Measurements from ENCODE around the gene MADD. TPM values are rescaled to one million over a fixed set of nuclear protein-coding genes. Genes with fewer than 3 reads are reported as not detected.

MADD gene
- total and polyA plus RNA-seq, 2 experiments from 2014 or later = 9.9 to 17.4 TPM

DNA sequence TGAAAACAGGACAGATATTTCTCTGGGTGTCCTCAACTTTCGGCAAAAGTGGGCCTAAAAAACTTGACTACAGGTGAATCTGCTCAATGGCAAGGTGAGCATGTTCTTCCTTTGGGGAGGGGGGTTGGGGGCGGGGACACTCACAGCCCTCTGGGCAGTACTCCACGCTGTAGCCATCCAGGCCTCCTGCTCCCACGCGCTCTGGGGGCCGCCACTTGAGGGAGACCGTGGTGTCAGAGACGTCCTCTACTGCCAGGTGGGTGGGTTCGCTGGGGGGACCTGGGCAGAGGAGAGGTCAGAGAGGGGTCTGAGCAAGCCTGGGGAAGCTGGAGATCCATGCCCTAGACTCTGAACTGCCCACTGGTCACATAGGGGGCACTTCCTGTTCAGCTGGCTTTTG lies 65.8 kb downstream of the MADD start:
- no peak overlapping the region for H3K9ac ChIP-seq
- H3K9me2 ChIP-seq (ENCODE audit: insufficient read depth) = no peaks in the 10 kb centered on the region
- no peaks in the 10 kb centered on the region for H3K79me2 ChIP-seq (ENCODE audit: insufficient read depth)
- H3K9me3 ChIP-seq (ENCODE audit: low read depth) = no peaks in the 10 kb centered on the region
- no peak for DNase-seq
- no peak for TF ChIP-seq EZH2 (IDR thresholded peaks at IDR 0.05; ENCODE audit: insufficient read depth, poor library complexity, severe bottlenecking)
- no peak for TF ChIP-seq EZH2phosphoT487 (IDR thresholded peaks at IDR 0.05; ENCODE audit: insufficient read depth, low read depth)
- no peaks in the 10 kb centered on the region for H4K20me1 ChIP-seq (ENCODE audit: insufficient read depth)
- in situ Hi-C loops (cut with MboI) = no loop called here
- no peak overlapping the region for H3K4me3 ChIP-seq
- no peaks in the 10 kb centered on the region for H3K27me3 ChIP-seq (replicated peaks; ENCODE audit: insufficient read depth)
- 80 to 89% methylated on average over 7 to 9 of the region's 9 CpGs for WGBS, 2 experiments (ENCODE audit: low coverage in 1 of 2, low lambda C conversion rate in 2 of 2, missing lambda C conversion rate in 2 of 2)
- H2AFZ ChIP-seq = no peak overlapping the region
- no peaks in the 10 kb centered on the region for H3K4me1 ChIP-seq (ENCODE audit: insufficient read depth)
- no peak overlapping the region for H3K4me2 ChIP-seq (ENCODE audit: unreplicated experiment)
- no peaks in the 10 kb centered on the region for H3F3A ChIP-seq (ENCODE audit: insufficient read depth)
- no peaks in the 10 kb centered on the region for H3K36me3 ChIP-seq (ENCODE audit: low read depth)
- H3K27ac ChIP-seq = no peak overlapping the region

GRCh38 chr11:47336595-47336994 lies 66.7 kb downstream of the MADD start:
- no peaks in the 10 kb centered on the region for H3K4me1 ChIP-seq (ENCODE audit: insufficient read depth)
- TF ChIP-seq EZH2 (IDR thresholded peaks at IDR 0.05; ENCODE audit: insufficient read depth, poor library complexity, severe bottlenecking) = no peak
- 76 to 88% methylated on average over 4 of the region's 4 CpGs for WGBS, 2 experiments (ENCODE audit: low coverage in 1 of 2, low lambda C conversion rate in 2 of 2, missing lambda C conversion rate in 2 of 2)

GRCh38 chr11:47337229-47337924 lies 67.4 kb downstream of the MADD start:
- Histone ChIP-seq H3K79me2 (ENCODE audit: insufficient read depth) (no peaks in the 10 kb centered on the region), H3K36me3 (ENCODE audit: low read depth) (no peaks in the 10 kb centered on the region), H3F3A (ENCODE audit: insufficient read depth) (no peaks in the 10 kb centered on the region), H3K9me3 (ENCODE audit: low read depth) (no peaks in the 10 kb centered on the region), H3K9me2 (ENCODE audit: insufficient read depth) (no peaks in the 10 kb centered on the region), H3K4me2 (ENCODE audit: unreplicated experiment) (no peak overlapping the region), H3K4me1 (ENCODE audit: insufficient read depth) (no peaks in the 10 kb centered on the region), H3K27ac (no peak overlapping the region), H3K4me3 (no peak overlapping the region), H2AFZ (no peak overlapping the region), H4K20me1 (ENCODE audit: insufficient read depth) (no peaks in the 10 kb centered on the region), H3K27me3 (replicated peaks; ENCODE audit: insufficient read depth) (no peaks in the 10 kb centered on the region), H3K9ac (no peak overlapping the region)
- TF ChIP-seq EZH2 (IDR thresholded peaks at IDR 0.05; ENCODE audit: insufficient read depth, poor library complexity, severe bottlenecking) = no peak
- TF ChIP-seq EZH2phosphoT487 (IDR thresholded peaks at IDR 0.05; ENCODE audit: insufficient read depth, low read depth) = no peak
- in situ Hi-C loops (cut with MboI) = no loop called here
- DNase-seq = no peak
- 72 to 73% methylated on average over 18 to 32 of the region's 34 CpGs for WGBS, 2 experiments (ENCODE audit: low coverage in 1 of 2, low lambda C conversion rate in 2 of 2, missing lambda C conversion rate in 2 of 2)

More at GRCh38 chr11:47336595-47336994, 66.7 kb downstream of the MADD start:
- no peak overlapping the region for H3K9ac ChIP-seq
- H3K4me3 ChIP-seq = no peak overlapping the region
- no peaks in the 10 kb centered on the region for H3K79me2 ChIP-seq (ENCODE audit: insufficient read depth)
- no peaks in the 10 kb centered on the region for H3K27me3 ChIP-seq (replicated peaks; ENCODE audit: insufficient read depth)
- H3K36me3 ChIP-seq (ENCODE audit: low read depth) = no peaks in the 10 kb centered on the region
- H3F3A ChIP-seq (ENCODE audit: insufficient read depth) = no peaks in the 10 kb centered on the region
- no peaks in the 10 kb centered on the region for H3K9me2 ChIP-seq (ENCODE audit: insufficient read depth)
- H3K27ac ChIP-seq = no peak overlapping the region
- H2AFZ ChIP-seq = no peak overlapping the region
- DNase-seq = no peak
- no peak overlapping the region for H3K4me2 ChIP-seq (ENCODE audit: unreplicated experiment)
- H3K9me3 ChIP-seq (ENCODE audit: low read depth) = no peaks in the 10 kb centered on the region
- no peaks in the 10 kb centered on the region for H4K20me1 ChIP-seq (ENCODE audit: insufficient read depth)
- in situ Hi-C loops (cut with MboI) = no loop called here

- WGBS, 2 experiments (ENCODE audit: low coverage in 1 of 2, low lambda C conversion rate in 2 of 2, missing lambda C conversion rate in 2 of 2) = 73 to 77% methylated on average over 26 to 27 of the region's 27 CpGs
- no peaks in the 10 kb centered on the region for H3K79me2 ChIP-seq (ENCODE audit: insufficient read depth)
- H3K27ac ChIP-seq = no peak overlapping the region
- no peaks in the 10 kb centered on the region for H4K20me1 ChIP-seq (ENCODE audit: insufficient read depth)
- H3K36me3 ChIP-seq (ENCODE audit: low read depth) = no peaks in the 10 kb centered on the region
- no peaks in the 10 kb centered on the region for H3K4me1 ChIP-seq (ENCODE audit: insufficient read depth)
- no peak overlapping the region for H3K4me2 ChIP-seq (ENCODE audit: unreplicated experiment)
- no peak overlapping the region for H3K9ac ChIP-seq
- H3K9me2 ChIP-seq (ENCODE audit: insufficient read depth) = no peaks in the 10 kb centered on the region
- no peak overlapping the region for H2AFZ ChIP-seq
- no peak overlapping the region for H3K4me3 ChIP-seq
- TF ChIP-seq EZH2 (IDR thresholded peaks at IDR 0.05; ENCODE audit: insufficient read depth, poor library complexity, severe bottlenecking) (no peak), EZH2phosphoT487 (IDR thresholded peaks at IDR 0.05; ENCODE audit: insufficient read depth, low read depth) (no peak)
- in situ Hi-C loops (cut with MboI) = no loop called here
- H3K9me3 ChIP-seq (ENCODE audit: low read depth) = no peaks in the 10 kb centered on the region
- H3F3A ChIP-seq (ENCODE audit: insufficient read depth) = no peaks in the 10 kb centered on the region
- no peaks in the 10 kb centered on the region for H3K27me3 ChIP-seq (replicated peaks; ENCODE audit: insufficient read depth)
- DNase-seq = no peak
These were observed 68.7 kb downstream of the MADD start for GRCh38 chr11:47338396-47339241.
